Loucy (cell line): ENCODE data around the gene TMEM38A.

Experiments used
- H2AFZ ChIP-seq: fragments of 200-600 bp; sonication (generic); 2 replicates; pipeline ENCODE4 v1.6.0; 2016; ENCODE audit warnings: antibody characterized with exemption, mild to moderate bottlenecking, low read length, moderate library complexity
- H3F3A ChIP-seq: fragments of 200-600 bp; 2 replicates; pipeline ENCODE4 v1.6.0; 2016; ENCODE audit warnings: antibody characterized with exemption, low read depth, mild to moderate bottlenecking
- H3K27me3 ChIP-seq: fragments of 200-600 bp; sonication (generic); 2 replicates; pipeline ENCODE4 v1.6.1; 2014; ENCODE audit warnings: low read length, mild to moderate bottlenecking; ENCODE audit not compliant: insufficient read depth, poor library complexity, severe bottlenecking
- H3K36me3 ChIP-seq: fragments of 200-600 bp; sonication (generic); 2 replicates; pipeline ENCODE4 v1.6.1; 2016; ENCODE audit warnings: low read length; ENCODE audit not compliant: insufficient read depth
- H3K4me1 ChIP-seq: fragments of 200-600 bp; sonication (generic); 2 replicates; pipeline ENCODE4 v1.5.1; 2014; ENCODE audit warnings: low read length, mild to moderate bottlenecking; ENCODE audit not compliant: insufficient read depth, poor library complexity, severe bottlenecking
- H3K4me2 ChIP-seq: fragments of 200-600 bp; sonication (generic); 2 replicates; pipeline ENCODE4 v1.6.0; 2014; ENCODE audit warnings: antibody characterized with exemption, low read length, low read depth, mild to moderate bottlenecking; ENCODE audit not compliant: poor library complexity, severe bottlenecking
- H3K4me3 ChIP-seq: fragments of 200-600 bp; sonication (generic); 2 replicates; pipeline ENCODE4 v1.5.1; 2014; ENCODE audit warnings: low read length, mild to moderate bottlenecking, mixed read lengths; ENCODE audit not compliant: poor library complexity, severe bottlenecking
- H3K79me2 ChIP-seq: fragments of 200-600 bp; sonication (generic); 2 replicates; pipeline ENCODE4 v1.6.1; 2014; ENCODE audit warnings: low read length; ENCODE audit not compliant: insufficient read depth
- H3K9ac ChIP-seq: fragments of 200-600 bp; sonication (generic); 2 replicates; pipeline ENCODE4 v1.6.0; 2014; ENCODE audit warnings: mild to moderate bottlenecking, low read depth, low read length, moderate library complexity; ENCODE audit not compliant: poor library complexity, severe bottlenecking
- H3K9me2 ChIP-seq: fragments of 200-600 bp; sonication (generic); replicated peaks from 2 replicates; pipeline ENCODE4 v1.6.1; 2016; ENCODE audit warnings: low read depth, low read length, mixed read lengths
- H3K9me3 ChIP-seq: fragments of 200-600 bp; sonication (generic); 2 replicates; pipeline ENCODE4 v1.6.1; 2014; ENCODE audit warnings: mild to moderate bottlenecking, antibody characterized with exemption, low read length, low read depth; ENCODE audit not compliant: insufficient read depth
- H4K20me1 ChIP-seq: fragments of 200-600 bp; sonication (generic); 2 replicates; pipeline ENCODE4 v1.6.0; 2014; ENCODE audit warnings: antibody characterized with exemption, low read length, mild to moderate bottlenecking; ENCODE audit not compliant: insufficient read depth, poor library complexity, severe bottlenecking
- EZH2phosphoT487 ChIP-seq: fragments of 200-600 bp; IDR thresholded peaks from 2 replicates; pipeline ENCODE4 v1.6.1; 2018; ENCODE audit warnings: antibody characterized with exemption, mild to moderate bottlenecking, moderate library complexity, borderline replicate concordance
- TF ChIP-seq, protein P1 (sequence below): fragments of 200-600 bp; sonication (generic); conservative IDR thresholded peaks from 2 replicates; pipeline ENCODE4 v1.5.1; 2014; ENCODE audit warnings: mild to moderate bottlenecking, antibody characterized with exemption, low read length

TMEM38A gene

DNA sequence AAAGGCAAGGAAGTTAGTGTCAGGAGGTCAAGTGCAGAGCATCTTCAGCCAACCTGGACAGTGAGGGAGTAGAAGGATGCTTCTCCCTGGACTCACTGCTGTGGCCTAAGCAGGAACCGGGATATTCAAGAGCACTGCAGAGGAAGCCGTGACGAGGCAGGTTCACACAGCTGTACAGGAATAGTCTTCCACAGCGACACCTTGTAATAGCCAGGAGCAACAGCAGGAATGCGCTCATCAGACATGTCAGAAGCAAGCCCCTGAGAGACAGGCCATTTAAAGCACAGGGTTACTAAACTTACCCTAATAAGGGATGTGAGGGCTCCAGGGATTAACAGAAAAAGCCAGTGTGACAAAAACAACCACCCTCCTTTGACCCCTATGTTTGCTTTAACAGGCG lies 29.5 kb upstream of the TMEM38A start:
- Histone ChIP-seq H3K9ac (no peak overlapping the region), H3K4me2 (no peak overlapping the region), H2AFZ (no peak overlapping the region), H3K9me2 (no peaks in the 10 kb centered on the region), H3K4me1 (peaks cover 10% of the 10 kb centered on the region), H4K20me1 (peaks cover 11% of the 10 kb centered on the region), H3K9me3 (no peaks in the 10 kb centered on the region), H3K27me3 (no peaks in the 10 kb centered on the region), H3K4me3 (no peak overlapping the region), H3F3A (peaks cover 6% of the 10 kb centered on the region; the same call in 1 of the 2 replicates), H3K79me2 (peaks cover 16% of the 10 kb centered on the region), H3K36me3 (peaks cover 26% of the 10 kb centered on the region; the same call in 1 of the 2 replicates)
- no peak for TF ChIP-seq EZH2phosphoT487
- TF ChIP-seq, protein P1, sequence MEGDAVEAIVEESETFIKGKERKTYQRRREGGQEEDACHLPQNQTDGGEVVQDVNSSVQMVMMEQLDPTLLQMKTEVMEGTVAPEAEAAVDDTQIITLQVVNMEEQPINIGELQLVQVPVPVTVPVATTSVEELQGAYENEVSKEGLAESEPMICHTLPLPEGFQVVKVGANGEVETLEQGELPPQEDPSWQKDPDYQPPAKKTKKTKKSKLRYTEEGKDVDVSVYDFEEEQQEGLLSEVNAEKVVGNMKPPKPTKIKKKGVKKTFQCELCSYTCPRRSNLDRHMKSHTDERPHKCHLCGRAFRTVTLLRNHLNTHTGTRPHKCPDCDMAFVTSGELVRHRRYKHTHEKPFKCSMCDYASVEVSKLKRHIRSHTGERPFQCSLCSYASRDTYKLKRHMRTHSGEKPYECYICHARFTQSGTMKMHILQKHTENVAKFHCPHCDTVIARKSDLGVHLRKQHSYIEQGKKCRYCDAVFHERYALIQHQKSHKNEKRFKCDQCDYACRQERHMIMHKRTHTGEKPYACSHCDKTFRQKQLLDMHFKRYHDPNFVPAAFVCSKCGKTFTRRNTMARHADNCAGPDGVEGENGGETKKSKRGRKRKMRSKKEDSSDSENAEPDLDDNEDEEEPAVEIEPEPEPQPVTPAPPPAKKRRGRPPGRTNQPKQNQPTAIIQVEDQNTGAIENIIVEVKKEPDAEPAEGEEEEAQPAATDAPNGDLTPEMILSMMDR, result no peak

DNA sequence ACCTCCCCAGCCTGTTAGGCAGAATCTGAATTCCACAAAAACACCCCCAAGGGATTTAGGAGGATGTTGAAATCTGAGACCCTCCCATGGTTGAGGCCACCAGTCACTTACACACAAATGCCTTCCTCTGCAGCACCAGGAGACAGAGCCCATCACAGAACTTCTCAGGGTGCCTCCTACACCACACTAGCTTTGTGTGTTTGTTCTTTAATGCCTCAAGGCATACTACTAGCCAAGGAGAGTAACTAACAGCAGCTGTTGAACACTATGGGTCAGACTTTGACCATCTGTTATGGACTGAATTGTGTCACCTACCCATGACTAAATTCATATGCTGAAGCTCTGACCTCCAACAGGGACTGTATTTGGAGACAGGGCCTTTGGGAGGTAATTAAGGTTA lies 23.4 kb upstream of the TMEM38A start:
- H4K20me1 ChIP-seq, result peaks cover 6% of the 10 kb centered on the region
- H3K79me2 ChIP-seq, result peaks cover 31% of the 10 kb centered on the region; the same call in 1 of the 2 replicates
- no peak for TF ChIP-seq EZH2phosphoT487
- TF ChIP-seq, protein P1, result no peak
- H3K9ac ChIP-seq, result no peak overlapping the region
- no peak overlapping the region for H3K4me2 ChIP-seq
- H3K4me1 ChIP-seq, result peaks cover 9% of the 10 kb centered on the region
- H3K9me2 ChIP-seq, result no peaks in the 10 kb centered on the region
- H3K9me3 ChIP-seq, result no peaks in the 10 kb centered on the region
- no peaks in the 10 kb centered on the region for H3K27me3 ChIP-seq
- peaks cover 39% of the 10 kb centered on the region; the same call in 1 of the 2 replicates for H3K36me3 ChIP-seq
- no peak overlapping the region for H2AFZ ChIP-seq
- H3F3A ChIP-seq, result no peaks in the 10 kb centered on the region
- no peak overlapping the region for H3K4me3 ChIP-seq

DNA sequence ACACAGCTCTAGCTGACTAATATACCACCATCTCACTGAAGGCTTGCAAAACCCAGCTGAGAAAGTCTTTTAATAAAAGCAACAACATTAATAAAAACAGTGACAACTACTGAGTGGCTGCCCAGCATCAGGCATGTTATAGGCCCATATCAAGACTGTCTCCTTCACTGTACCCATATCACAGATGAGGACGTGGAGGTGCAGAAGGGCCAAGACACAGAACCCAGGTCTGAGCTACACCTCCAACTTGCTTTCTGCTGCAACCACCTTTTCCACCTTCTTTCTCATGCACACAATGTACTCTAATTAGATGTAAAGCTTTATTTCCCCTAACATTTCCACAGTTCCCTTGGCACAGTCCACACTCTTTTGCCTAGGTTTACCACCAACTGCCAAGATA lies 22.3 kb upstream of the TMEM38A start:
- Histone ChIP-seq H3F3A (no peaks in the 10 kb centered on the region), H3K36me3 (peaks cover 44% of the 10 kb centered on the region; the same call in 1 of the 2 replicates), H3K79me2 (peaks cover 38% of the 10 kb centered on the region; the same call in 1 of the 2 replicates), H3K27me3 (no peaks in the 10 kb centered on the region), H3K9me2 (no peaks in the 10 kb centered on the region), H3K4me3 (no peak overlapping the region), H4K20me1 (peaks cover 10% of the 10 kb centered on the region), H2AFZ (no peak overlapping the region), H3K4me2 (no peak overlapping the region), H3K9ac (no peak overlapping the region), H3K9me3 (no peaks in the 10 kb centered on the region), H3K4me1 (peaks cover 9% of the 10 kb centered on the region)
- TF ChIP-seq EZH2phosphoT487, result no peak
- TF ChIP-seq, protein P1, result no peak
